ENCODE measurements around the gene ZNF682. TPM values are rescaled to one million over a fixed set of nuclear protein-coding genes. Genes with fewer than 3 reads are reported as not detected.
"Not testable (repeated sequence)": the region's sequence is repeated elsewhere in the genome, so short reads cannot be mapped to it uniquely, and the experiment has no call there.

The ZNF682 gene
- total RNA-seq: 11.0 to 13.6 TPM (median 13.0 TPM) in 3 replicates

DNA sequence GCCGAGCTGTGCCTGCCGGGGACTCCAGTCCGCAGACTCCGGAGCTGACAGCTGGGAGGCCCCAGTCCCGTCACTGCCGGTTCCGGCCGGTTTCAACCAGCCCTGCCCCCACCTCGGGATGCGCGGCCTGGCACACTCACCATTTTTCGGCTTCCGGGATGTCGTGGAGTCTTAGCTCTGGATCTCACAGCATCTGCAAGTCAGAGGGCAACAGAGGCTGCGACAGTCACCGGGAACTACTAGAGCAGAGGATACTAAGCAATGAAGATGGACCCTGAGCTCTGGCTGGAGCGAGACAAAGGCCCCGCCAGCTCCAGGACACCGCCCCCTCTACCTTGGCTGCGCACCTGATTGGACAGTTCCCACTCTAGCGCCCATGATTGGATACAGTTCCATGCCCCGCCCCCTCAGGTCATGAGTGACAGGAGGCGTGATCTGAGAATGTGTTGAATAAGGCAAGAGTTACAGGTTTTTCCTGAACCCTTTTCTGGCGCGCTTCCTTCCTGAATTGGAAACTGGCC is at the start of gene ZNF682:
Gene ZNF682, minus strand, starts transcription at position 303 of the 521 bp plus-strand sequence. Its CDS starts 160 bp downstream, at position 143.
- Mint-ChIP-seq H3K27ac (peak within 1 kb of the TSS; percentile 98), H3K27me3 (ENCODE audit: low read depth) (no peaks in the 10 kb centered on the region), H3K36me3 (peaks cover 1% of the 10 kb centered on the region), H3K4me1 (peaks cover 16% of the 10 kb centered on the region), H3K9me3 (no peaks in the 10 kb centered on the region), H3K4me3 (peak within 1 kb of the TSS; percentile 96)
- TF ChIP-seq, protein P1, sequence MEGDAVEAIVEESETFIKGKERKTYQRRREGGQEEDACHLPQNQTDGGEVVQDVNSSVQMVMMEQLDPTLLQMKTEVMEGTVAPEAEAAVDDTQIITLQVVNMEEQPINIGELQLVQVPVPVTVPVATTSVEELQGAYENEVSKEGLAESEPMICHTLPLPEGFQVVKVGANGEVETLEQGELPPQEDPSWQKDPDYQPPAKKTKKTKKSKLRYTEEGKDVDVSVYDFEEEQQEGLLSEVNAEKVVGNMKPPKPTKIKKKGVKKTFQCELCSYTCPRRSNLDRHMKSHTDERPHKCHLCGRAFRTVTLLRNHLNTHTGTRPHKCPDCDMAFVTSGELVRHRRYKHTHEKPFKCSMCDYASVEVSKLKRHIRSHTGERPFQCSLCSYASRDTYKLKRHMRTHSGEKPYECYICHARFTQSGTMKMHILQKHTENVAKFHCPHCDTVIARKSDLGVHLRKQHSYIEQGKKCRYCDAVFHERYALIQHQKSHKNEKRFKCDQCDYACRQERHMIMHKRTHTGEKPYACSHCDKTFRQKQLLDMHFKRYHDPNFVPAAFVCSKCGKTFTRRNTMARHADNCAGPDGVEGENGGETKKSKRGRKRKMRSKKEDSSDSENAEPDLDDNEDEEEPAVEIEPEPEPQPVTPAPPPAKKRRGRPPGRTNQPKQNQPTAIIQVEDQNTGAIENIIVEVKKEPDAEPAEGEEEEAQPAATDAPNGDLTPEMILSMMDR (IDR thresholded peaks at IDR 0.05; ENCODE audit: unreplicated experiment): no peak
- DNase-seq (ENCODE audit: low spot score in 2 of 2, unreplicated experiment in 2 of 2): peak; percentile 94 to 97

DNA sequence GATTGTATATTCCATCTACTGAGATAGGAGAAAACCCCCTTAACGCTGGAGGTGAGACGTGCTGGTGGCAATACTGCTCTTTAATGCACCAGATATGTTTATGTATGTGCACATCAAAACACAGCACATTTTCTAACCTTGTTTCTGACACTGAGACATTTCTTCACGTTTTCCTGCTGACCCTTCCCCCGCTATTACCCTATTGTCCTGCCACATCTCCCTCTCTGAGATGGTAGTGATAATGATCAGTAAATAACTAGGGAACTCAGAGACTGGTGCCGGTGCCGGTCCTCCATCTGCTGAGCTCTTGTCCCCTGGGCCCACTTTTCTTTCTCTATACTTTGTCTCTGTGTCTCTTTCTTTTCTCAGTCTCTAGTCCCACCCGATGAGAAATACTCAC is 43.6 kb upstream of the ZNF682 start:
- not testable (repeated sequence) for DNase-seq (ENCODE audit: low spot score in 2 of 2, unreplicated experiment in 2 of 2); H3K9me3 Mint-ChIP-seq; H3K4me3 Mint-ChIP-seq; H3K27me3 Mint-ChIP-seq (ENCODE audit: low read depth)
- Mint-ChIP-seq H3K27ac (peak overlapping the region; percentile 93), H3K36me3 (peaks cover 18% of the 10 kb centered on the region), H3K4me1 (peaks cover 47% of the 10 kb centered on the region)

DNA sequence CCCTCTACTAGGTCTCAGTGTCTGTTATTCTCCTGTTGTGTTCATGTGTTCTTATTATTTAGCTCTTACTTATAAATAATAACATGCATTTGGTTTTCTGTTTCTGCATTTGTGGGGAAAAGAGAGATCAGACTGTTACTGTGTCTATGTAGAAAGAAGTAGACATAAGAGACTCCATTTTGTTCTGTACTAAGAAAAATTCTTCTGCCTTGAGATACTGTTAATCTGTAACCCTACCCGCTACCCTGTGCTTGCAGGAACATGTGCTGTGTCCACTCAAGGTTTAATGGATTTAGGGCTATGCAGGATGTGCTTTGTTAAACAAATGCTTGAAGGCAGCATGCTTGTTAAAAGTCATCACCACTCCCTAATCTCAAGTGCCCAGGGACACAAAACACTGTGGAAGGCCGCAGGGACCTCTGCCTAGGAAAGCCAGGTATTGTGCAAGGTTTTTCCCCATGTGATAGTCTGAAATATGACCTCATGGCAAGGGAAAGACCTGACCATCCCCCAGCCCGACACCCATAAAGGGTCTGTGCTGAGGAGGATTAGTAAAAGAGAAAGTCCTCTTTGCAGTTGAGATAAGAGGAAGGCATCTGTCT is 43.0 kb upstream of the ZNF682 start:
- H3K27me3 Mint-ChIP-seq (ENCODE audit: low read depth); H3K4me3 Mint-ChIP-seq; DNase-seq (ENCODE audit: low spot score in 2 of 2, unreplicated experiment in 2 of 2); H3K9me3 Mint-ChIP-seq: not testable (repeated sequence)
- H3K4me1 Mint-ChIP-seq: peaks cover 50% of the 10 kb centered on the region
- H3K36me3 Mint-ChIP-seq: peaks cover 13% of the 10 kb centered on the region
- H3K27ac Mint-ChIP-seq: peak overlapping the region; percentile 93

DNA sequence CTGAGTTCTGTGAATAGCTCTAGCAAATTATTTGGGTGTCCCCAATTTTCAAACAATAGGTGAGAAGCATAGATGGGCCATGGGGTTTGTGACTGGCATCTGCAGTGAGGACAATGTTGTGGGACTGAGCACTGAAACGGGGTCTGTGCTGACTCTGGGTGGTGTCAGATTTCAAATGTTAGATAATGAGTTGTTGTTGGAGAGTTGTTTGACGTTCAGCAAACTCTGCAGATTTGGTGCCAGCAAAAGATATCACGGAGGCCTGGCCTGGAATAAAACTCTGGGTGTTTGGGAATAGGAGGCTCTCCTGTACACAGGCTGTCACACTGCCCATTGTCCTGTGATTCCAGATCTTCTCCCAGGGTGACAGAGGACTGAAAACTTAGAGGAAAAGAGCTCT is 41.4 kb upstream of the ZNF682 start:
- no peaks in the 10 kb centered on the region for H3K9me3 Mint-ChIP-seq
- H3K27ac Mint-ChIP-seq: peak overlapping the region; percentile 93
- no peak for DNase-seq (ENCODE audit: low spot score in 2 of 2, unreplicated experiment in 2 of 2)
- peaks cover 8% of the 10 kb centered on the region for H3K36me3 Mint-ChIP-seq
- peak overlapping the region; percentile 87 for H3K4me3 Mint-ChIP-seq
- TF ChIP-seq, protein P1 (IDR thresholded peaks at IDR 0.05; ENCODE audit: unreplicated experiment): no peak
- peaks cover 50% of the 10 kb centered on the region for H3K4me1 Mint-ChIP-seq
- no peaks in the 10 kb centered on the region for H3K27me3 Mint-ChIP-seq (ENCODE audit: low read depth)

GRCh38 chr19:20079476-20079875 is 40.2 kb upstream of the ZNF682 start:
- no peak for DNase-seq (ENCODE audit: low spot score in 2 of 2, unreplicated experiment in 2 of 2)
- no peaks in the 10 kb centered on the region for H3K27me3 Mint-ChIP-seq (ENCODE audit: low read depth)
- TF ChIP-seq, protein P1 (IDR thresholded peaks at IDR 0.05; ENCODE audit: unreplicated experiment): no peak
- H3K27ac Mint-ChIP-seq: peak overlapping the region; percentile 88
- peak overlapping the region; percentile 87 for H3K4me3 Mint-ChIP-seq
- H3K4me1 Mint-ChIP-seq: peaks cover 50% of the 10 kb centered on the region
- peaks cover 8% of the 10 kb centered on the region for H3K36me3 Mint-ChIP-seq
- H3K9me3 Mint-ChIP-seq: no peaks in the 10 kb centered on the region

GRCh38 chr19:20078581-20079031 is 39.3 kb upstream of the ZNF682 start:
- Mint-ChIP-seq H3K4me1 (peaks cover 50% of the 10 kb centered on the region), H3K36me3 (peaks cover 5% of the 10 kb centered on the region), H3K9me3 (no peaks in the 10 kb centered on the region), H3K27me3 (ENCODE audit: low read depth) (no peaks in the 10 kb centered on the region), H3K4me3 (peak overlapping the region; percentile 87), H3K27ac (peak overlapping the region; percentile 95)
- TF ChIP-seq, protein P1 (IDR thresholded peaks at IDR 0.05; ENCODE audit: unreplicated experiment): no peak
- DNase-seq (ENCODE audit: low spot score in 2 of 2, unreplicated experiment in 2 of 2): peak; percentile 27 to 58
